NCI-H526 (cell line): ENCODE measurements around the gene CTRB1.

Experiments
- DNase-seq, 2 experiments: peaks; one replicate each; lab custom pipeline; 2025; lab: John Stamatoyannopoulos, UW

The CTRB1 gene

DNA sequence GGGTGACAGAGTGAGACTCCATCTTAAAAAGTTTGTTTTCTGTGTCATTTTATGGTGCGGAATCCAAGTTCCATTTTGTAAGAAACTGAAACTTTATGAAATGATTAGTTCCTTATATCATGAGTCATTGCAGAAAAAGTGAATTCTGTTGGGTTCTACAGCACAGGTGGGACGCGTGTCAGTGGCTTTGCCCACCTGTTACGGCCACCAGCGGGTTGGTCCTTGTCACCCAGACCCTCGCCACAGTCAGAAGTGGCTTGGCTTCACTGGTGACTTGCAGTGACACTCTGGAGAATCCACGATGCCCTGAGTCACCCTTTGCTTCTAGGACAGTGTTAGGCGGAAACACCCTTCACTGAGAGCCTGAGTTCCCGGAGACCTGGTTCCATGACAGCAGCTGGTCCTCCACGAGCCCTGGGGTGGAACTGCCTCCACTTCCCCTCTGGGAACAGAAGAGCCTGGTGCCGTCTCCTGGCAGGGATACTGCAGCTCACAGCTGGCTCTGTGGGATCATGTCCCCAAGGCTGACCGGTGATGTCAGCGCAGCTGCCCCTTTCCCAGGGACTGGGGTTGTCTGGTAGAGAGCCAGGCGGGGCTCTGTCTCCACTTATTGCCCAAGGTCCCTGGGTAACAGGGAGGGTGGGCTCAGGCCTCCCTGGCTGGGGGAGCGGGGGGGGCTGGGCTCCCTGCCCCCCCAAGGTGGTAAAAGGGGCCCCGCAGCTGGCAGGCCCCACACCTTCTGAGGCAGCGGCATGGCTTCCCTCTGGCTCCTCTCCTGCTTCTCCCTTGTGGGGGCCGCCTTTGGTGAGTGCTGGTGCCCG is at the start of gene CTRB1:
Gene CTRB1 (plus strand): TSS at position 733 of the 821 bp plus-strand sequence. CDS start 20 bp downstream, at position 753.
- no peak for DNase-seq

- no peak for DNase-seq
Measured at GRCh38 chr16:75169899-75170405, 48.8 kb upstream of the CTRB1 start.

GRCh38 chr16:75172578-75172977 is 46.2 kb upstream of the CTRB1 start:
- no peak for DNase-seq

GRCh38 chr16:75175074-75175473 is 43.7 kb upstream of the CTRB1 start:
- DNase-seq: no peak

DNA sequence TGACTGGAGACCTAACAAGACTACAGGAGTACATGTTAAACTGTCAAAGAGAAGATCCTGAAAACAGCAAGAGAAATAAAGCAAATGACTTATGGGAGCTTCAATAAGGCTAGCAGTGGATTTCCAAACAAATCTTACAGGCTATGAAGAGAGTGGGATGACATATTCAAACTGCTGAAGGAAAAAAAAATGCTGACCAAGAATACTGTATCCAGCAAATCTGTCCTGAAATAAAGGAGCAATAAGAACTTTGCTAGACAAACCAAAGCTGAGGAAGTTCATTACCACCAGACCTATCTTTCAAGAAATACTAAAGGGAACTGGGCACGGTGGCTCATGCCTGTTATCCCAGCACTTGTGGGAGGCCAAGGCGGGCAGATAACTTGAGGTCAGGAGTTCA is 41.9 kb upstream of the CTRB1 start:
- no peak for DNase-seq

- DNase-seq: no peak
Measured at GRCh38 chr16:75179208-75179607, 39.6 kb upstream of the CTRB1 start.

GRCh38 chr16:75181630-75182029 is 37.2 kb upstream of the CTRB1 start:
- DNase-seq: no peak

GRCh38 chr16:75188832-75189477 is 29.8 kb upstream of the CTRB1 start:
- DNase-seq: no peak

- DNase-seq: no peak
Measured at GRCh38 chr16:75189638-75190245, 29.0 kb upstream of the CTRB1 start.

DNA sequence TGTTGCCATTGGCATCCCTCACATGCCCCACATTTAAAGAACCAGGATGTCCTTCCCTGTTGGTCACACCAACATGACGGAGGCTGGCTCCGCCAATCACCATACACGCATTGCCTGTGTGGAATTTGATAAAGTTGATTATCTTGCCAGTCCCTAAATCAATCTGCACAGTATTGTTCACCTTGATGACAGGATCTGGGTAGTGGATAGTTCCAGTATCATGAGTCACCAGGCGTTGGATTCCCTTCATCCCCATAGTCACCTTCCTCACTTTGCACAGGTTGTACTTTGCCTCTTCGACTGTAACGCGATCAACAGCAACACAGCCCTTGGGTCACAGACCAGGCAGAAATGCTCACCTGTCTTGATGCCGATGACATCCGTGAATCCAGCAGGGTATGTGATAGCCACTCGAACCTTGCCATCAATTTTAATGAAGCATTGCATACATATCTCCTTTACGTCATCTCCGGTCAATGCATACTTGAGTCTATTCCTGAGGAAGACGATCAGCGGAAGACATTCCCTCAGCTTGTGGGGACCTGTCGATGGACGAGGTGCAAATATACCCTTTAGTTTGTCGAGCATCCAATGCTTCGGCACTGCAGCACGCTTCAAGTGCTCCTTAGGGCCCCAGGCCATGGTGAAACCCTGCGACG is 26.1 kb upstream of the CTRB1 start:
- DNase-seq: no peak

- no peak for DNase-seq
Measured at GRCh38 chr16:75193265-75193650, 25.5 kb upstream of the CTRB1 start.

DNA sequence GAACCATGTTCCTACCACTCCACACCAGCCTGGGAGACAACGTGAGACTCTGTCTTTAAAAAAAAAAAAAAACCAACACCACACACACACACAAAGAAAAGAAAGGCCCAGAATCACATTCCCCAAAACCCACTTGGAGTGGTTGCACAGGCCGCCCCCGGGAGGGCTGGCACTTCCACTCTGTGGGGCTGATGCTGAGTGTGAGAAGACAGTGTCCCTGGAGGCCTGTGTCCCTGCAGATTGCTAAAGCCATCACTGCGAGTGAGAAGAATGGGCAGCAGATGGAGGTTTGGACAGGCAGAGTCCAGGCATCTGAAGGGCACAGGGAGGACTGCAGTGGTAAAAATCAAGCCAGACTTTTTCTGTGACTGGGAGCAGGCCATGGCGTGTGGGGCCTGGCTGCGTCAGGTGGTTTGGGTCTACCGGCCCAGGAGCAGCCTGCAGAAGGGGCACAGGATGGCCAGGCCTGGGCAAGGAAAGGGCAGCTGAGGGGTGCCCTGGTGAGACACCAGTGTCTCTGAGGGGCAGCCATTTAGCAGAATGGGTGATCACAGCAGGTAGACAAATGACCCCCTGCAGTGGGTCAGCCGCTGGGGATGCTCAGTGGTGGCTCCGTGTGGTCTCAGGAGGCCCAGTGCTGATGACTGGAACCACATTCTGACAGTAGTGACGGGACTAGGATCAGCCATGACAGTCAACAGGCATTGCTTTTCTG is 24.9 kb upstream of the CTRB1 start:
- no peak for DNase-seq

DNA sequence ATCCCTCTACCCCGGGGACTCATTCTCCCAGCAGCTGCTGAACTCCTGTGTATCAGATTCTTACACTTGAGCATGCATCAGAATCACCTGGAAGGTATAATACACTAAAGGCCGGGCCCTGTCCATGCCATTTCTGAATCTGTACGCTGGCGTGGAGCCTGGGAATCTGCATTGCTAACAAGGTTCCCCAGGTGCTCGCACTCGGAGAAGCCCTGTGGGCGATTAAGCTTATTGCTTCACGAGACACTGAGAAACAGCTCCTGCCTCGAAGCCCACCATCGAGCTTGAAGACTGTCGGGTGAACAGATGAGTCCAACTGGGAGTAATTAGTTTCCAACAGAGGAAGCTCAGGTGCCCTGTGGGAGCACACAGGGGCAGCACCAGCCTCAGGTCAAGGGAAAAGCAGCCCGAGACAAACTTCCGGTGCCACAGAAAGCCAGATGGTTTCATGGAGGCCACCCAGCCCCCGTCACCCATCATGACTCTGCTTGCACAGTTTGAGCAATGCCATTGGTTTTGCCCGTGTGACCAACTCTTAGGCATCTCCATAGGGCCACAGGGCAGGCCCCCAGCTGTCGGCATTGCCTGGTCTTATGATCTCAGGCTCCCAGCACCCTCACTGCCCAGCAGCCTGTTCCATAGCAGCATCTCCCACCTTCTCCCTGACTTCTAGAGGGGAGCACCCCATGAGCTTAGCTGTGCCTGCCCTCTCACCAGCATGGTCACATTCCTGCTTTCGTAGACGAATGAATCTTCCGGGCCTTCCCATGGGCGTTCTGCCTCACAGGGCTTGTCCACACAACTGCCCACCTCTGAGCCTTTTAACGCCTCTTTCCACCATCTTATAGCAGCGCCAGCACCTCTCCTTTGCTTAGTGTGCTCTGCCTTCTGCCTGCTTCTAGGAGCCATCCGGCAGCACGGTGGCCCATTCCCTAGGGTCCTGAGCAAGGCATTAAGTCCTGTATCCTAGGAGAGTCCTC is 22.7 kb upstream of the CTRB1 start:
- DNase-seq: no peak

DNA sequence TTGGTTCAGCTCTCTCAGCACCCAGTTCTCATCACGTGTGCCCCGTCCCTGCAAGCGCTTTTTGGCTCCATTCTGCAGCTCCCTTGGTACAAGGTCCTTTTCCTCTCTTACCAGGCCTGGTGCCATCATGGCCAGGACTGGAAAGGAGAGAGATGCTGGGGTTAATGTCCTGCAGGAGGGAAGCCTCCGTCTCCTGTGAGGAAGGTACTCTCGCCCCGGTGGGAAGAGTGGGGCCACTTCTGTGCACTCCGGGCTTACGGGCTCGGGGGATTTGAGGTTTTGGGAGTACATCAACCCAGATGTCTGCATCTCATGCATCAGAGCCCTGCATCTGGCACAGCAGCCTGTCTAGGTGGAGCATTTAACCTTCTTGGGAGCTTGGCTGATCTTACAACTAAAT is 22.0 kb upstream of the CTRB1 start:
- DNase-seq: no peak

GRCh38 chr16:75197522-75198134 is 21.2 kb upstream of the CTRB1 start:
- DNase-seq: peak in 1 of 2 experiments; percentile 2

- no peak for DNase-seq
Measured at GRCh38 chr16:75198135-75198600, 20.6 kb upstream of the CTRB1 start.

DNA sequence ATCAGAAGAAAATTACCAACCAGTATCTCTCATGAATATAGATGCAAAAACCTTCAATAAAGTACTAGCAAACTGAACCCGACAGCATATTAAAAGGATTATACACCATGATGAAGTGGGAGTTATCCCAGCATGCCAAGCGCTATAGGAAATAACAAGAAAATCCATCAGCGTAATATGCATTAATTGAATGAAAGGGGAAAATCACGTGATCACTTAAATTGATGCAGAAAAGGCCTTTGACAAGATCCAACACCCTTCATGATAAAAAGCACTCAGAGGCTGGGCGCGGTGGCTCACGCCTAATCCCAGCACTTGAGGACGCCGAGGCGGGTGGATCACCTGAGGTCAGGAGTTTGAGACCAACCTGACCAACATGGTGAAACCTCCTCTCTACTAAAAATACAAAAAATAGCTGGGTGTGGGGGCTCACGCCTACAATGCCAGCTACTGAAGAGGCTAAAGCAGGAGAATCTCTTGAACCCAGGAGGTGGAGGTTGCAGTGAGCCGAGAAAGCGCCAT is 16.7 kb upstream of the CTRB1 start:
- no peak for DNase-seq

DNA sequence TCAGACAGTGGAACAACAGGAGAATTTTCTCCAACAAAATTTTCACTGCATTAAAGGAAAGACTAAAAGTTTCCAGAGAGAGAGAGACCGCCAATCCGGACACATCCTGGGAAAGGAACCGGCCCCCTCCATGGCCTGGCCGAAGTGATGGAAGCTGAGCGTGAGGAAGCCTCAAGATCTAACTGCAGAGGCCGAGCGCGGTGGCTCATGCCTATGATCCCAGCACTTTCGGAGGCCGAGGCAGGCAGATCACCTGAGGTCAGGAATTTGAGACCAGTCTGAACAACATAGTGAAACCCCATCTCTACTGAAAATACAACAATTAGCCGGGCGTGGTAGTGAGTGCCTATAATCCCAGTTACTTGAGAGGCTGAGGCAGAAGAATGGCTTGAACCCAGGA is 15.7 kb upstream of the CTRB1 start:
- no peak for DNase-seq

DNA sequence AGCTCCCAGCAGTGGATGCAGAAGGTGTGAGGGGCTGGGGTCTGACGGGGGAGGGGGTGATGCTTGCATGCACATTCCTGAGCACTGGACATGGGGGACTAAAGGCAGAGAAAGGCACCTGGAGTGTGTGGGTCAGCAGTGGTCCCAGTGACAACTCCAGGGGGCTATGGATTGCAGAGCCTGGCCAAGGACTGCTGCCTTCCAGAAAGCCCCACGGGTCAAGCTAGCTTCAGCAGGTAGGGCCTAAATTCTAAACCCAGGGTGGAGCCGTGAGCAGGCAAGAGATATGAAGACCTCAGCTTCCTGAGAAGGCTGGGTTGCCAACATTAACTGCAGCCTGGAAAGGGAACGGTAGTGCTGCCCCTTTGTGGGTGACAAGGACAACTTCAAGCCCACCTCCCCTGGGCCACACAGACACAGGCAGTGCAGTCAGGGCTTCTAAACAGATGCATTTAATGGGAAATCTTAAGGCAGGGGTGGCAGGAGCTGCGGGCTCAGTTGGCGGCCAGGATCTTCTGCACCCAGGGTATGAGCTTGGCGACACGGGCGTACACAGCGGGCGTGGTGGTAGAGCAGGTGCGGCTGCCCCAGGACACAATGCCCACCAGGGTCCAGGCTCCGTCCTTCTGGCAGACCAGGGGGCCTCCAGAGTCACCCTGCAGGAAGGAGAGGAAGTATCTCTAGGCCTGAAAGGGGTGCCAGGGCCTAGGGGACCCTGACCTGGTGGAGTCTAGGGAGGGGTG is 14.9 kb upstream of the CTRB1 start:
- no peak for DNase-seq
